Measurements from ENCODE around the gene COASY.

DNA sequence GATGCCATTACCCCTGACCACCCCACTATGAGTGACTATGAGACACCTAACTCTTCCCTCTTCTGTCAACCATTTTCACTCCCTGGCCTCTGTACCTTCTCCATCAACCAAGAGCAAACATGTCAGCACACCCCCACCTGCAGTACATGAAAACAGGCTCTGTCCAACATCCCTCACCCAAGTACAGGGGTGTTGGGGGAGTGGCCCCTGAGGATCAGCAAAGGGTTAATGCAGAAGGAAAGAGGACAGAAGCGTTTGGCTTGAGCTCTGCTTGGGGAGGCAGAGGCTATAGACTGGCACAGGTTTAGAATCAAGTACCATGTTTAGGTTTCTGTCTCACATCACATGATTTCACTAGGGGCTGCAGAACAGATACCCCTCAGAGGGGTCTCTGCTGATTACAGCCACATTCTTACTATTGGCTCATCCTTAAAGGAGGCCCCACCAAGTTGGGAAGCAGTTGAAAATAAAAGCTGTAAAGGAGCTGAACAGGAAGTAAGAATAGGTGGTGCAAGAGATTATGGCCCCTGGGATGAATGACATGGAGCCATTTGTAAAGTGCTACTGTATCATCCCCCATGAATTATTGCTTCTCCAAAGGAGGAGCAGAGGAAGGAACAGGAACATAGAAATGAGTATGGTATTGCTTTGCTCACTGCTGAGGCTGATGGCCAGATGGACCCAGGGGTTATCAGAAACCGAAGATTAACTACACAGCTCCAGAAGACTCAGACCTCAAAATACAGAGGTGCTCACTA, 18.0 kb downstream of the COASY start:
- no peak for TF ChIP-seq CTCF (IDR thresholded peaks at IDR 0.05; ENCODE audit: low read length)
- TF ChIP-seq EZH2 (IDR thresholded peaks at IDR 0.05; ENCODE audit: borderline replicate concordance, low read length): no peak

All from OCI-LY1 (cell line).